Measurements from ENCODE around the gene GID8. TPM values are rescaled to one million over a fixed set of nuclear protein-coding genes. Genes with fewer than 3 reads are reported as not detected.

GID8 gene
- total and polyA plus RNA-seq, 2 of the 13 experiments (the other 11 are each of a cell fraction or from before 2014, with no cell fraction given) = 39.6 to 59.8 TPM

DNA sequence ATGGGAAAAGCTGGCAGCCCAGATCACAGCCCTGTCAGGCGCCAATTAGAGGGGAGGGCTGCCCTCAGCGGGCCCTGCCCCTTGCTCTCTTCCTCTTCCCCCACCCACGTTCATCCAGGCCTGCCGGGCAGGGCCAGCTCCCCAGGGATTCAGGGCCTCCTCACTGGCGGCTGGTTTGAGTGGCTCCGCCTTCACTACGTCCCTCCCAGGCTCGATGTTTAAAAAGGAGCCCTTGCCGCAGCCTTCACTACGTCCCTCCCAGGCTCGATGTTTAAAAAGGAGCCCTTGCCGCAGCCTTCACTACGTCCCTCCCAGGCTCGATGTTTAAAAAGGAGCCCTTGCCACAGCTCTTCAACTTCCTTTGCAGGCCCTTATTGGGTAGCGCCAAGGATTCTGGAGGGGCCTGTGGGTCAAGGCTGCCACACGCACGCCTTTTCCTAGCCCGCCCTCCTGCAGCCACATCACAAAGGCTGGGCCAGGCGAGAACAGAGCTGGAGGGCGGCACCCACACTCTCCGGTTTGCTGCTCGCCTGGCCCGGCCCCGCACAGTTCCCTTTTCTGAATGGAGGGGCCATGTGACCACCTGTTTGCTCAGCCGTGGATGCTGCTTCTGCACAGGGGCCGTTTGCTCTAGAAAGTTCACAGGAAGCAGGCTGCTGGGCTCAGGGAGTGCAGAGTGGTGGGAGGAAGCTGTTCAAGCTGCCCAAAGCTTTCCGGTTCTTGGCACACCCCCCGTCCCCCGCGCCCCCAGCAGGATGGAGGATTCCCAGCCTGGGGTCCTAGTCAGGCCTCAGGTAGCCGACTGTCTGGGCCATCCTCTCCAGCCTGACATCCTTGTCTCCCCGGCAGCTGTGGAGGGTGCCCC is 16.1 kb downstream of the GID8 start (continued):
- TF ChIP-seq, protein P1, sequence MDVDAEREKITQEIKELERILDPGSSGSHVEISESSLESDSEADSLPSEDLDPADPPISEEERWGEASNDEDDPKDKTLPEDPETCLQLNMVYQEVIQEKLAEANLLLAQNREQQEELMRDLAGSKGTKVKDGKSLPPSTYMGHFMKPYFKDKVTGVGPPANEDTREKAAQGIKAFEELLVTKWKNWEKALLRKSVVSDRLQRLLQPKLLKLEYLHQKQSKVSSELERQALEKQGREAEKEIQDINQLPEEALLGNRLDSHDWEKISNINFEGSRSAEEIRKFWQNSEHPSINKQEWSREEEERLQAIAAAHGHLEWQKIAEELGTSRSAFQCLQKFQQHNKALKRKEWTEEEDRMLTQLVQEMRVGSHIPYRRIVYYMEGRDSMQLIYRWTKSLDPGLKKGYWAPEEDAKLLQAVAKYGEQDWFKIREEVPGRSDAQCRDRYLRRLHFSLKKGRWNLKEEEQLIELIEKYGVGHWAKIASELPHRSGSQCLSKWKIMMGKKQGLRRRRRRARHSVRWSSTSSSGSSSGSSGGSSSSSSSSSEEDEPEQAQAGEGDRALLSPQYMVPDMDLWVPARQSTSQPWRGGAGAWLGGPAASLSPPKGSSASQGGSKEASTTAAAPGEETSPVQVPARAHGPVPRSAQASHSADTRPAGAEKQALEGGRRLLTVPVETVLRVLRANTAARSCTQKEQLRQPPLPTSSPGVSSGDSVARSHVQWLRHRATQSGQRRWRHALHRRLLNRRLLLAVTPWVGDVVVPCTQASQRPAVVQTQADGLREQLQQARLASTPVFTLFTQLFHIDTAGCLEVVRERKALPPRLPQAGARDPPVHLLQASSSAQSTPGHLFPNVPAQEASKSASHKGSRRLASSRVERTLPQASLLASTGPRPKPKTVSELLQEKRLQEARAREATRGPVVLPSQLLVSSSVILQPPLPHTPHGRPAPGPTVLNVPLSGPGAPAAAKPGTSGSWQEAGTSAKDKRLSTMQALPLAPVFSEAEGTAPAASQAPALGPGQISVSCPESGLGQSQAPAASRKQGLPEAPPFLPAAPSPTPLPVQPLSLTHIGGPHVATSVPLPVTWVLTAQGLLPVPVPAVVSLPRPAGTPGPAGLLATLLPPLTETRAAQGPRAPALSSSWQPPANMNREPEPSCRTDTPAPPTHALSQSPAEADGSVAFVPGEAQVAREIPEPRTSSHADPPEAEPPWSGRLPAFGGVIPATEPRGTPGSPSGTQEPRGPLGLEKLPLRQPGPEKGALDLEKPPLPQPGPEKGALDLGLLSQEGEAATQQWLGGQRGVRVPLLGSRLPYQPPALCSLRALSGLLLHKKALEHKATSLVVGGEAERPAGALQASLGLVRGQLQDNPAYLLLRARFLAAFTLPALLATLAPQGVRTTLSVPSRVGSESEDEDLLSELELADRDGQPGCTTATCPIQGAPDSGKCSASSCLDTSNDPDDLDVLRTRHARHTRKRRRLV (CRISPR knock-in tag; IDR thresholded peaks at IDR 0.05) = no peak
- TF ChIP-seq FOSL1 (CRISPR knock-in tag; IDR thresholded peaks at IDR 0.05; ENCODE audit: borderline replicate concordance) (peak; percentile 42; the same call in 1 of the 2 replicates), ZNF501 (CRISPR knock-in tag; IDR thresholded peaks at IDR 0.05) (peak; percentile 98), ELF4 (CRISPR knock-in tag; IDR thresholded peaks at IDR 0.05; ENCODE audit: borderline replicate concordance) (peak; percentile 92; the same call in 1 of the 2 replicates), MIER2 (CRISPR knock-in tag; IDR thresholded peaks at IDR 0.05) (peak; percentile 77; the same call in 1 of the 2 replicates), MEIS1 (CRISPR knock-in tag; IDR thresholded peaks at IDR 0.05; ENCODE audit: borderline replicate concordance) (no peak; the same call in 1 of the 2 replicates), ETV6 (CRISPR knock-in tag; conservative IDR thresholded peaks at IDR 0.05) (0 out of 2 replicates have a peak, but pooled peaks have one; percentile 41), ATM (IDR thresholded peaks at IDR 0.05; ENCODE audit: borderline replicate concordance) (no peak), KDM5B (CRISPR knock-in tag; IDR thresholded peaks at IDR 0.05; ENCODE audit: borderline replicate concordance) (peak; percentile 99), ZFP62 (CRISPR knock-in tag; IDR thresholded peaks at IDR 0.05) (no peak), MAFK (conservative IDR thresholded peaks at IDR 0.05 in 1 of 2, IDR thresholded peaks at IDR 0.05 in 1 of 2; ENCODE audit: low read length in 2 of 2) (no peak), PTBP1 (IDR thresholded peaks at IDR 0.05; ENCODE audit: low read depth, low read length, poor library complexity, severe bottlenecking) (peak; percentile 53), ZNF83 (CRISPR knock-in tag; IDR thresholded peaks at IDR 0.05; ENCODE audit: borderline replicate concordance) (peak; percentile 83; the same call in 1 of the 2 replicates), ZFP36 (IDR thresholded peaks at IDR 0.05; ENCODE audit: borderline replicate concordance, low read depth, low read length, partially characterized antibody) (no peak), ZNF180 (CRISPR knock-in tag; IDR thresholded peaks at IDR 0.05; ENCODE audit: borderline replicate concordance, low read depth) (no peak; the same call in 1 of the 2 replicates), KLF16 (CRISPR knock-in tag; IDR thresholded peaks at IDR 0.05) (peak; percentile 62 to 98; a peak in 2 of 4 replicates), RAD21 (CRISPR knock-in tag; IDR thresholded peaks at IDR 0.05) (peak; percentile 23; the same call in 1 of the 2 replicates), MAFG (CRISPR knock-in tag; IDR thresholded peaks at IDR 0.05) (peak; percentile 25; the same call in 1 of the 2 replicates), RARG (CRISPR knock-in tag; IDR thresholded peaks at IDR 0.05; ENCODE audit: low read depth) (no peak; the same call in 1 of the 2 replicates), TGIF2 (CRISPR knock-in tag; IDR thresholded peaks at IDR 0.05) (peak; percentile 80)
